H1 (cell line): ENCODE results near the gene FNIP2. TPM values are rescaled to one million over a fixed set of nuclear protein-coding genes. Genes with fewer than 3 reads are reported as not detected.
A peak's percentile ranks its signal among the peaks of the same experiment; 100 is the strongest.

Experiments used
- CTCF ChIA-PET: fragments of 300-600 bp; sonication (Branson Sonifier 250); formaldehyde crosslinking; loops from one replicate; lab custom pipeline; 2021; ENCODE audit not compliant: partially characterized antibody; lab: Charles Lee
- POLR2A ChIA-PET: fragments of 300-600 bp; sonication (Branson Sonifier 250); formaldehyde crosslinking; loops from one replicate; lab custom pipeline; 2021; ENCODE audit warnings: inconsistent platforms; ENCODE audit not compliant: partially characterized antibody; lab: Charles Lee
- DNase-seq, 2 experiments: peaks; one replicate each; pipeline versions ENCODE4 v3.0.0 to v3.0.0-alpha.2; 2010 to 2022; ENCODE audit warnings: low spot score in 2 of 2, low read depth in 1 of 2, mixed read lengths in 1 of 2
- FAIRE-seq: peaks from 2 replicates; lab custom pipeline; 2011; peaks lifted over from hg19 to GRCh38; lab: Jason Lieb, UNC
- H2AFZ ChIP-seq: 2 replicates; pipeline ENCODE4 v1.8.1; 2012; ENCODE audit warnings: low read length, inconsistent platforms
- H2AK5ac ChIP-seq: 2 replicates; pipeline ENCODE4 v1.6.1; 2013; ENCODE audit warnings: low read depth, low read length
- H2BK120ac ChIP-seq: replicated peaks from 2 replicates; pipeline ENCODE3; 2013; ENCODE audit warnings: low read depth, low read length, inconsistent platforms
- H2BK12ac ChIP-seq: 2 replicates; pipeline ENCODE4 v1.6.1; 2013; ENCODE audit warnings: low read depth, low read length
- H2BK15ac ChIP-seq: 2 replicates; pipeline ENCODE4 v1.6.1; 2013; ENCODE audit warnings: low read length
- H2BK20ac ChIP-seq: 2 replicates; pipeline ENCODE4 v1.6.1; 2013; ENCODE audit warnings: low read length
- H2BK5ac ChIP-seq: 2 replicates; pipeline ENCODE4 v1.6.1; 2013; ENCODE audit warnings: low read depth, low read length
- H3K14ac ChIP-seq: 2 replicates; pipeline ENCODE4 v1.6.1; 2013; ENCODE audit warnings: inconsistent platforms; ENCODE audit not compliant: insufficient read length
- H3K18ac ChIP-seq: 2 replicates; pipeline ENCODE4 v1.6.1; 2013; ENCODE audit warnings: low read length; ENCODE audit errors: extremely low read depth
- H3K23ac ChIP-seq: 2 replicates; pipeline ENCODE4 v1.6.1; 2013; ENCODE audit warnings: inconsistent platforms; ENCODE audit not compliant: insufficient read length
- H3K23me2 ChIP-seq: 2 replicates; pipeline ENCODE4 v1.6.1; 2013; ENCODE audit warnings: low read depth, low read length
- H3K27ac ChIP-seq: 2 replicates; pipeline ENCODE4 v1.6.1; 2011; ENCODE audit warnings: low read depth, low read length, inconsistent platforms
- H3K27me3 ChIP-seq, 4 experiments: replicated peaks in 1 of 4; 1 replicate in 1 of 4; 2 replicates in 3 of 4; pipeline versions ENCODE4 v1.6.1 to v1.8.1; 2011 to 2013; ENCODE audit warnings: low read length in 3 of 4, mild to moderate bottlenecking in 3 of 4, inconsistent platforms in 2 of 4, mixed read lengths in 2 of 4, moderate library complexity in 1 of 4; ENCODE audit not compliant: control insufficient read depth in 3 of 4, insufficient read depth in 3 of 4; ENCODE audit errors: extremely low read depth in 1 of 4
- H3K36me3 ChIP-seq, 4 experiments: 2 replicates each; pipeline versions ENCODE4 v1.6.1 to v1.8.1; 2011 to 2013; ENCODE audit warnings: mild to moderate bottlenecking in 4 of 4, low read length in 3 of 4, moderate library complexity in 2 of 4, control low read depth in 1 of 4, inconsistent platforms in 1 of 4; ENCODE audit not compliant: insufficient read depth in 4 of 4, control insufficient read depth in 2 of 4
- H3K4ac ChIP-seq: replicated peaks from 2 replicates; pipeline ENCODE3; 2013; ENCODE audit warnings: low read length, low read depth, mixed read lengths, inconsistent platforms; ENCODE audit not compliant: insufficient read length
- H3K4me1 ChIP-seq, 4 experiments: replicated peaks in 1 of 4; 1 replicate in 1 of 4; 2 replicates in 3 of 4; pipeline versions ENCODE4 v1.6.1 to v1.8.1; 2011 to 2013; ENCODE audit warnings: low read length in 3 of 4, inconsistent platforms in 2 of 4, mixed read lengths in 1 of 4; ENCODE audit not compliant: insufficient read depth in 4 of 4, control insufficient read depth in 3 of 4
- H3K4me2 ChIP-seq, 2 experiments: 2 replicates each; pipeline versions ENCODE4 v1.6.1 to v1.8.1; 2011 to 2013; ENCODE audit warnings: low read depth in 2 of 2, low read length in 2 of 2, control low read depth in 1 of 2, inconsistent platforms in 1 of 2, mild to moderate bottlenecking in 1 of 2; ENCODE audit not compliant: insufficient read depth in 1 of 2
- H3K4me3 ChIP-seq, 4 experiments: fragments of 200-600, 300-600 bp in 1 of 4; sonication (generic), shearing (Covaris generic), sonication (Bioruptor Twin) in 1 of 4; 2 replicates each; pipeline versions ENCODE4 v1.5.1 to v1.8.1; 2011 to 2016; ENCODE audit warnings: low read length in 4 of 4, low read depth in 3 of 4, control low read depth in 2 of 4, inconsistent platforms in 2 of 4, mild to moderate bottlenecking in 2 of 4, mixed read lengths in 1 of 4, moderate library complexity in 1 of 4; ENCODE audit not compliant: insufficient read depth in 2 of 4; ENCODE audit errors: extremely low read depth in 1 of 4
- H3K56ac ChIP-seq: replicated peaks from 2 replicates; pipeline ENCODE3; 2013; ENCODE audit warnings: low read depth, mild to moderate bottlenecking, mixed read lengths, low read length, inconsistent platforms; ENCODE audit not compliant: insufficient read length
- H3K79me1 ChIP-seq: 2 replicates; pipeline ENCODE4 v1.6.1; 2013; ENCODE audit warnings: low read depth, low read length, control low read depth
- H3K79me2 ChIP-seq, 2 experiments: 2 replicates each; pipeline versions ENCODE4 v1.6.1 to v1.8.1; 2012 to 2013; ENCODE audit warnings: low read length in 2 of 2, mild to moderate bottlenecking in 2 of 2, inconsistent platforms in 1 of 2; ENCODE audit not compliant: insufficient read depth in 2 of 2, control insufficient read depth in 1 of 2
- H3K9ac ChIP-seq, 4 experiments: replicated peaks in 1 of 4; 1 replicate in 1 of 4; 2 replicates in 3 of 4; pipeline versions ENCODE4 v1.6.1 to v1.8.1; 2011 to 2013; ENCODE audit warnings: low read depth in 3 of 4, low read length in 3 of 4, control low read depth in 2 of 4, mild to moderate bottlenecking in 2 of 4, moderate library complexity in 2 of 4, inconsistent platforms in 1 of 4; ENCODE audit errors: extremely low read depth in 1 of 4
- H3K9me3 ChIP-seq, 2 experiments: 2 replicates each; pipeline versions ENCODE4 v1.6.1 to v1.8.1; 2012 to 2013; ENCODE audit warnings: mild to moderate bottlenecking in 2 of 2, moderate library complexity in 2 of 2, control low read depth in 1 of 2, inconsistent platforms in 1 of 2, low read depth in 1 of 2, low read length in 1 of 2, mixed read lengths in 1 of 2; ENCODE audit not compliant: insufficient read depth in 2 of 2
- H4K20me1 ChIP-seq, 2 experiments: replicated peaks in 1 of 2; 2 replicates each; pipeline versions ENCODE3 to v1.8.1; 2011 to 2013; ENCODE audit warnings: inconsistent platforms in 2 of 2, low read length in 2 of 2, mild to moderate bottlenecking in 1 of 2; ENCODE audit not compliant: insufficient read depth in 2 of 2, control insufficient read depth in 1 of 2
- H4K5ac ChIP-seq: 2 replicates; pipeline ENCODE4 v1.6.1; 2013; ENCODE audit warnings: low read length, low read depth, mixed read lengths, inconsistent platforms; ENCODE audit not compliant: insufficient read length
- H4K8ac ChIP-seq: 2 replicates; pipeline ENCODE4 v1.8.0; 2013; ENCODE audit warnings: mild to moderate bottlenecking, moderate library complexity, low read length, inconsistent platforms; ENCODE audit not compliant: insufficient read depth; ENCODE audit errors: extremely low read depth
- H4K91ac ChIP-seq: replicated peaks from 2 replicates; pipeline ENCODE3; 2013; ENCODE audit warnings: low read length, mixed read lengths, inconsistent platforms; ENCODE audit not compliant: insufficient read length
- ASH2L ChIP-seq: fragments of 200-600, 300-600 bp; sonication (generic); IDR thresholded peaks from one replicate; pipeline ENCODE4 v1.7.1; 2017; ENCODE audit warnings: low read length
- CEBPB ChIP-seq: IDR thresholded peaks from 2 replicates; pipeline ENCODE4 v1.6.1; 2012; ENCODE audit warnings: low read depth, low read length
- CREB1 ChIP-seq: IDR thresholded peaks from 2 replicates; pipeline ENCODE4 v1.6.1; 2012; ENCODE audit warnings: inconsistent platforms
- EGR1 ChIP-seq: IDR thresholded peaks from 2 replicates; pipeline ENCODE4 v1.6.1; 2011; ENCODE audit warnings: low read depth, low read length, borderline replicate concordance
- JUND ChIP-seq: IDR thresholded peaks from 2 replicates; pipeline ENCODE4 v1.6.1; 2011; ENCODE audit warnings: mild to moderate bottlenecking, improper control_type of control experiment, low read length
- NANOG ChIP-seq: IDR thresholded peaks from 2 replicates; pipeline ENCODE4 v1.6.1; 2011; ENCODE audit warnings: low read length, low read depth, mild to moderate bottlenecking, inconsistent platforms; ENCODE audit not compliant: insufficient read depth, poor library complexity, severe bottlenecking
- NRF1 ChIP-seq: IDR thresholded peaks from 2 replicates; pipeline ENCODE4 v1.6.1; 2011; ENCODE audit warnings: mild to moderate bottlenecking, low read depth, low read length, improper control_type of control experiment
- POU5F1 ChIP-seq: IDR thresholded peaks from 2 replicates; pipeline ENCODE4 v1.6.1; 2011; ENCODE audit warnings: low read depth, mild to moderate bottlenecking, low read length, moderate library complexity
- RAD21 ChIP-seq, 2 experiments: IDR thresholded peaks in 1 of 2; conservative IDR thresholded peaks in 1 of 2; 2 replicates each; pipeline ENCODE4 v1.6.1; 2011; ENCODE audit warnings: low read depth in 2 of 2, low read length in 2 of 2, improper control_type of control experiment in 1 of 2, inconsistent platforms in 1 of 2, mild to moderate bottlenecking in 1 of 2, moderate library complexity in 1 of 2
- RFX5 ChIP-seq: IDR thresholded peaks from 2 replicates; pipeline ENCODE4 v1.6.1; 2011; ENCODE audit warnings: low read depth, low read length, improper control_type of control experiment, borderline replicate concordance
- SIN3A ChIP-seq, 2 experiments: IDR thresholded peaks in 1 of 2; conservative IDR thresholded peaks in 1 of 2; 2 replicates each; pipeline ENCODE4 v1.6.1; 2011 to 2012; ENCODE audit warnings: low read length in 2 of 2, improper control_type of control experiment in 1 of 2, low read depth in 1 of 2, mild to moderate bottlenecking in 1 of 2
- SRF ChIP-seq: IDR thresholded peaks from 2 replicates; pipeline ENCODE4 v1.6.1; 2011; ENCODE audit warnings: mild to moderate bottlenecking, low read depth, low read length, moderate library complexity
- SUZ12 ChIP-seq: fragments of 200-600 bp; sonication (generic); IDR thresholded peaks from 2 replicates; pipeline ENCODE4 v1.6.1; 2012; ENCODE audit warnings: mild to moderate bottlenecking, inconsistent platforms, low read length, moderate library complexity, mixed read lengths
- TAF7 ChIP-seq: optimal IDR thresholded peaks from 2 replicates; pipeline ENCODE3; 2011; ENCODE audit warnings: low read depth, mild to moderate bottlenecking, inconsistent platforms, low read length, moderate library complexity, borderline replicate concordance
- YY1 ChIP-seq: IDR thresholded peaks from 2 replicates; pipeline ENCODE4 v1.6.1; 2011; ENCODE audit warnings: low read depth, mild to moderate bottlenecking, low read length
- WGBS, 2 experiments: shearing (Covaris generic) in 1 of 2; methylation state at CpG; one replicate each; pipeline versions ENCODE4 v1.1.6 to v1.1.7; 2013 to 2015; ENCODE audit warnings: low lambda C conversion rate in 2 of 2, mixed read lengths in 2 of 2, inconsistent platforms in 1 of 2, low coverage in 1 of 2, missing lambda C conversion rate in 1 of 2; ENCODE audit not compliant: insufficient replicate concordance in 2 of 2, insufficient coverage in 1 of 2, insufficient read length in 1 of 2; ENCODE audit errors: extremely low coverage in 1 of 2, missing lambda C conversion rate in 1 of 2; 5-methylcytosine and 5-hydroxymethylcytosine counted together
- polyA plus RNA-seq, 7 experiments: library from polyadenylated mRNA; depleted of rRNA in 3 of 7; stranded (reverse) in 5 of 7; unstranded in 2 of 7; fragments of >200 nt in 5 of 7; fragments of 200-250 nt in 2 of 7; gene quantifications; 1 replicate in 5 of 7; 2 replicates in 1 of 7; 4 replicates in 1 of 7; pipeline versions ENCODE4 v1.2.1 to v1.2.3, GENCODE V29; 2011 to 2013; ENCODE audit warnings: missing spikeins in 2 of 7, mixed read lengths in 2 of 7
- total RNA-seq: library from RNA; stranded (reverse); fragmentation: NEBNext Ultra II Directional; extraction: Animal tissue kit (Norgen Biotek cat#: 25700); gene quantifications from 2 replicates; pipeline ENCODE4 v1.2.1, GENCODE V29; 2021

The FNIP2 gene
- total and polyA plus RNA-seq, 2 of the 8 experiments (the other 6 are each of a cell fraction or from before 2014, with no cell fraction given) = 4.0 to 13.0 TPM

DNA sequence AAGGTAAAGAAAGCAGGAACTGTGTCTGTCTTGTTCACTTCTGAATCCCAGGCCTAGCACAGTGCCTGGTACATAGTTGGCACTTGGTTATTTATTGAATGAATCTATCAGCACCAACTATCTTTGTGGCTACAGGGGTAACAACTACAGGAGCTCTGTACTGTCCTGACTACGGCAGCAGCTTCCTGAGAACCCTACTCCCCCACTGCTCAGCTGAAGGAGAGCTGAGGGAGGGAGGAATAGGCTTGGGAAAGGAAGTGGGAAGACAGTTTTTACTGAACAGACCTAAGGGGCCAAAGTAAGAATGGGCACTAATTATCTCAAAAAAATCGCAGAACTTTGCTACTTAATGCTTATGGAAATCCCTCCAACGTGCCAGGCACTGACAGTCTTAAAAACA lies 178.0 kb downstream of the FNIP2 start:
- H3K79me1 ChIP-seq = no peaks in the 10 kb centered on the region
- H3K4me2 ChIP-seq = no peak overlapping the region
- no peak overlapping the region for H3K56ac ChIP-seq
- H2AK5ac ChIP-seq = no peak overlapping the region
- ChIA-PET CTCF (interaction anchor here (0.6 to 1.4 kb wide), 2 partner anchors 30 to 215 kb away, joined by 3 read pairs; no protein-coding TSS in a partner anchor), POLR2A (no interaction called here)
- 0 out of 7 replicates have a peak, but pooled peaks cover 0 to 4% (median 0%) of the 10 kb centered on the region in 4 experiments for H3K4me1 ChIP-seq
- no peak overlapping the region for H3K27ac ChIP-seq
- no peaks in the 10 kb centered on the region for H3K36me3 ChIP-seq
- no peak overlapping the region for H2AFZ ChIP-seq
- peaks cover 0 to 5% of the 10 kb centered on the region in 2 experiments; a peak in 2 of 4 replicates for H3K9me3 ChIP-seq
- WGBS, 2 experiments = 93% methylated on average over 3 of the region's 3 CpGs; no CpG with 5 or more reads in 1 of the 2 experiments
- H3K4ac ChIP-seq = no peak overlapping the region
- no peak overlapping the region for H2BK20ac ChIP-seq
- no peak overlapping the region for H3K23ac ChIP-seq
- 0 out of 2 replicates have a peak overlapping the region, but pooled peaks have one; percentile 5 for H2BK15ac ChIP-seq
- H3K4me3 ChIP-seq = no peak overlapping the region
- H4K91ac ChIP-seq = no peak overlapping the region
- H3K14ac ChIP-seq = no peak overlapping the region
- H2BK5ac ChIP-seq = no peak overlapping the region
- H2BK120ac ChIP-seq = no peak overlapping the region
- H4K8ac ChIP-seq = no peak overlapping the region
- FAIRE-seq (no peak), DNase-seq (no peak)
- no peak overlapping the region for H3K9ac ChIP-seq
- H4K5ac ChIP-seq = no peak overlapping the region
- no peak overlapping the region for H3K18ac ChIP-seq
- no peaks in the 10 kb centered on the region for H3K27me3 ChIP-seq
- no peaks in the 10 kb centered on the region for H4K20me1 ChIP-seq
- no peaks in the 10 kb centered on the region for H3K79me2 ChIP-seq
- no peak overlapping the region for H2BK12ac ChIP-seq
- H3K23me2 ChIP-seq = no peaks in the 10 kb centered on the region; the same call in 1 of the 2 replicates
- no peak for TF ChIP-seq NANOG
- TF ChIP-seq NRF1 = no peak
- no peak for TF ChIP-seq POU5F1
- TF ChIP-seq SUZ12 = no peak
- no peak for TF ChIP-seq RAD21 (IDR thresholded peaks at IDR 0.05 in 1 of 2, conservative IDR thresholded peaks at IDR 0.05 in 1 of 2; ENCODE audit: low read depth in 2 of 2, low read length in 2 of 2)
- no peak for TF ChIP-seq JUND
- TF ChIP-seq SRF = no peak
- TF ChIP-seq RFX5 = no peak
- no peak for TF ChIP-seq ASH2L
- TF ChIP-seq EGR1 = no peak
- TF ChIP-seq SIN3A (conservative IDR thresholded peaks at IDR 0.05 in 1 of 2, IDR thresholded peaks at IDR 0.05 in 1 of 2; ENCODE audit: low read depth in 1 of 2, low read length in 2 of 2) = no peak
- TF ChIP-seq CEBPB = no peak
- no peak for TF ChIP-seq TAF7
- TF ChIP-seq YY1 = no peak
- no peak for TF ChIP-seq CREB1
